ENCODE results near the gene FGG.

FGG gene

GRCh38 chr4:154586296-154587033, 26.0 kb downstream of the FGG start:
- DNase-seq (ENCODE audit: low read depth in 2 of 2) = no peak

- no peak for DNase-seq (ENCODE audit: low read depth in 2 of 2)
Measured at GRCh38 chr4:154585369-154586018, 27.0 kb downstream of the FGG start.

GRCh38 chr4:154584259-154584658, 28.2 kb downstream of the FGG start:
- no peak for DNase-seq (ENCODE audit: low read depth in 2 of 2)

GRCh38 chr4:154583677-154584076, 28.8 kb downstream of the FGG start:
- no peak for DNase-seq (ENCODE audit: low read depth in 2 of 2)

GRCh38 chr4:154583230-154583629, 29.2 kb downstream of the FGG start:
- no peak for DNase-seq (ENCODE audit: low read depth in 2 of 2)

GRCh38 chr4:154582723-154583122, 29.7 kb downstream of the FGG start:
- no peak for DNase-seq (ENCODE audit: low read depth in 2 of 2)

- no peak for DNase-seq (ENCODE audit: low read depth in 2 of 2)
Measured at GRCh38 chr4:154579927-154580326, 32.5 kb downstream of the FGG start.

- DNase-seq (ENCODE audit: low read depth in 2 of 2) = no peak
Measured at GRCh38 chr4:154578919-154579318, 33.5 kb downstream of the FGG start.

- DNase-seq (ENCODE audit: low read depth in 2 of 2) = no peak
Measured at GRCh38 chr4:154577324-154577723, 35.1 kb downstream of the FGG start.

GRCh38 chr4:154574311-154574710, 38.1 kb downstream of the FGG start:
- DNase-seq (ENCODE audit: low read depth in 2 of 2) = no peak

GRCh38 chr4:154573190-154573870, 39.1 kb downstream of the FGG start:
- DNase-seq (ENCODE audit: low read depth in 2 of 2) = no peak

GRCh38 chr4:154569584-154569983, 42.9 kb downstream of the FGG start:
- DNase-seq (ENCODE audit: low read depth in 2 of 2) = no peak

- DNase-seq (ENCODE audit: low read depth in 2 of 2) = no peak
Measured at GRCh38 chr4:154569028-154569427, 43.4 kb downstream of the FGG start.

- DNase-seq (ENCODE audit: low read depth in 2 of 2) = no peak
Measured at GRCh38 chr4:154566639-154567204, 45.7 kb downstream of the FGG start.

GRCh38 chr4:154565704-154566103, 46.8 kb downstream of the FGG start:
- no peak for DNase-seq (ENCODE audit: low read depth in 2 of 2)

GRCh38 chr4:154564311-154564710, 48.1 kb downstream of the FGG start:
- no peak for DNase-seq (ENCODE audit: low read depth in 2 of 2)

GRCh38 chr4:154562697-154563254, 49.7 kb downstream of the FGG start, which contains the start of gene FGB:
Gene FGB (plus strand): TSS chr4:154563011. CDS start chr4:154563019, 8 bp downstream.
- DNase-seq (ENCODE audit: low read depth in 2 of 2) = no peak

GRCh38 chr4:154560824-154561231, 51.6 kb downstream of the FGG start:
- DNase-seq (ENCODE audit: low read depth in 2 of 2) = no peak

- no peak for DNase-seq (ENCODE audit: low read depth in 2 of 2)
Measured at GRCh38 chr4:154560419-154560801, 52.0 kb downstream of the FGG start.

- DNase-seq (ENCODE audit: low read depth in 2 of 2) = no peak
Measured at GRCh38 chr4:154559494-154560418, 52.7 kb downstream of the FGG start.

GRCh38 chr4:154559141-154559493, 53.3 kb downstream of the FGG start:
- DNase-seq (ENCODE audit: low read depth in 2 of 2) = no peak
